Measurements from ENCODE around the gene PCNX2. TPM values are rescaled to one million over a fixed set of nuclear protein-coding genes. Genes with fewer than 3 reads are reported as not detected.

PCNX2 gene
- total RNA-seq, 1 experiment from 2014 or later, result 18.6 TPM

DNA sequence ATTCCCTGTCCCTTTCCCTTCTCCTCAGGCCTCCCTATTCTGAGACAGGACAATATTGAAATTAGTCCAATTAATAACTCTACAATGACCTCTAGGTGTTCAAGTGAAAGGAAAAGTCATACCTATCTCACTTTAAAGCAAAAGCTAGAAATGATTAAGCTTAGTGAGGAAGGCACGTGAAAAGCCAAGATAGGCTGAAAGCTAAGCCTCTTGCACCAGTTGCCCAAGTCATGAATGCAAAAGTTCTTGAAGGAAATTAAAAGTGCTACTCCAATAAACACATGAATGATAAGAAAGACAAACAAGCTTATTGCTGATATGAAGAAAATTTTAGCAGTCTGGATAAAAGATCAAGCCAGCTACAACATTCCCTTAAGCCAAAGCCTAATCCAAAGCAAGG, 28.2 kb upstream of the PCNX2 start:
- no peak overlapping the region for H2AFZ ChIP-seq
- CTCF ChIA-PET, result no interaction called here
- H3K9me2 ChIP-seq (ENCODE audit: insufficient read depth), result no peaks in the 10 kb centered on the region
- peaks cover 6% of the 10 kb centered on the region; the same call in 1 of the 2 replicates for H3F3A ChIP-seq (ENCODE audit: insufficient read depth, low read depth)
- H4K20me1 ChIP-seq (ENCODE audit: insufficient read depth), result no peaks in the 10 kb centered on the region
- POLR2A ChIA-PET (ENCODE audit: unreplicated experiment), result no interaction called here
- no peaks in the 10 kb centered on the region for H3K27me3 ChIP-seq (ENCODE audit: insufficient read depth, low read depth)
- TF ChIP-seq, protein P1, sequence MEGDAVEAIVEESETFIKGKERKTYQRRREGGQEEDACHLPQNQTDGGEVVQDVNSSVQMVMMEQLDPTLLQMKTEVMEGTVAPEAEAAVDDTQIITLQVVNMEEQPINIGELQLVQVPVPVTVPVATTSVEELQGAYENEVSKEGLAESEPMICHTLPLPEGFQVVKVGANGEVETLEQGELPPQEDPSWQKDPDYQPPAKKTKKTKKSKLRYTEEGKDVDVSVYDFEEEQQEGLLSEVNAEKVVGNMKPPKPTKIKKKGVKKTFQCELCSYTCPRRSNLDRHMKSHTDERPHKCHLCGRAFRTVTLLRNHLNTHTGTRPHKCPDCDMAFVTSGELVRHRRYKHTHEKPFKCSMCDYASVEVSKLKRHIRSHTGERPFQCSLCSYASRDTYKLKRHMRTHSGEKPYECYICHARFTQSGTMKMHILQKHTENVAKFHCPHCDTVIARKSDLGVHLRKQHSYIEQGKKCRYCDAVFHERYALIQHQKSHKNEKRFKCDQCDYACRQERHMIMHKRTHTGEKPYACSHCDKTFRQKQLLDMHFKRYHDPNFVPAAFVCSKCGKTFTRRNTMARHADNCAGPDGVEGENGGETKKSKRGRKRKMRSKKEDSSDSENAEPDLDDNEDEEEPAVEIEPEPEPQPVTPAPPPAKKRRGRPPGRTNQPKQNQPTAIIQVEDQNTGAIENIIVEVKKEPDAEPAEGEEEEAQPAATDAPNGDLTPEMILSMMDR (conservative IDR thresholded peaks at IDR 0.05), result no peak
- TF ChIP-seq EZH2 (IDR thresholded peaks at IDR 0.05; ENCODE audit: low read depth), result no peak
- BruUV-seq (replicated peaks), result no TSS peak
- peaks cover 2% of the 10 kb centered on the region; the same call in 1 of the 2 replicates for H3K79me2 ChIP-seq (ENCODE audit: low read depth)
- no peak overlapping the region for H3K4me3 ChIP-seq
- no peaks in the 10 kb centered on the region for H3K36me3 ChIP-seq (ENCODE audit: low read depth)
- no peaks in the 10 kb centered on the region for H3K9me3 ChIP-seq (ENCODE audit: insufficient read depth, low read depth)
- intact Hi-C loops (cut with micrococcal nuclease; ENCODE audit: unreplicated experiment), result no loop called here
- DNase-seq, result no peak
- no peak overlapping the region for H3K27ac ChIP-seq
- H3K4me2 ChIP-seq, result no peak overlapping the region
- no peaks in the 10 kb centered on the region for H3K4me1 ChIP-seq (replicated peaks; ENCODE audit: insufficient read depth)

DNA sequence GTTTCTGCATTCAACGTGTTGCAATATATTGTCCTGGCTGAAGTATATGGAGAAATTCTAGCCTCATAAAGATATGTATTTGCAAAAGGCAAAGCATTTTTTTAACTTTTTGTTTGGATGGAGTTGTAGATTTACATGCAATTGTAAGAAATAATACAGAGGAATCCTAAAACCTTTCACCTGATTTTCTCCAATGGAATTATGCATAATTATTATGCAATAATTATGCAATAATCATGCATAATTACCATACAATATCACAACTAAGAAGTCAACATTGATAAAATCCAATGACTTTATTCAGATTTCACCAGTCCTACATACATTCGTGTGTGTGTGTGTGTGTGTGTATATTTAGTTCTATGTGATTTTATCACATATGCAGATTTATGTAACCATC, 24.5 kb upstream of the PCNX2 start:
- H3K4me2 ChIP-seq, result no peak overlapping the region
- ChIA-PET POLR2A (ENCODE audit: unreplicated experiment) (no interaction called here), CTCF (no interaction called here)
- no peaks in the 10 kb centered on the region for H3K27me3 ChIP-seq (ENCODE audit: insufficient read depth, low read depth)
- H4K20me1 ChIP-seq (ENCODE audit: insufficient read depth), result no peaks in the 10 kb centered on the region
- no peak overlapping the region for H3K4me3 ChIP-seq
- H3F3A ChIP-seq (ENCODE audit: insufficient read depth, low read depth), result no peaks in the 10 kb centered on the region
- intact Hi-C loops (cut with micrococcal nuclease; ENCODE audit: unreplicated experiment), result no loop called here
- TF ChIP-seq, protein P1 (conservative IDR thresholded peaks at IDR 0.05), result no peak
- TF ChIP-seq EZH2 (IDR thresholded peaks at IDR 0.05; ENCODE audit: low read depth), result no peak
- H2AFZ ChIP-seq, result no peak overlapping the region
- no peak for DNase-seq
- no peaks in the 10 kb centered on the region for H3K9me3 ChIP-seq (ENCODE audit: insufficient read depth, low read depth)
- no peak overlapping the region for H3K27ac ChIP-seq
- no peaks in the 10 kb centered on the region for H3K9me2 ChIP-seq (ENCODE audit: insufficient read depth)
- H3K79me2 ChIP-seq (ENCODE audit: low read depth), result no peaks in the 10 kb centered on the region
- BruUV-seq (replicated peaks), result no TSS peak
- no peaks in the 10 kb centered on the region for H3K36me3 ChIP-seq (ENCODE audit: low read depth)
- H3K4me1 ChIP-seq (replicated peaks; ENCODE audit: insufficient read depth), result no peaks in the 10 kb centered on the region

DNA sequence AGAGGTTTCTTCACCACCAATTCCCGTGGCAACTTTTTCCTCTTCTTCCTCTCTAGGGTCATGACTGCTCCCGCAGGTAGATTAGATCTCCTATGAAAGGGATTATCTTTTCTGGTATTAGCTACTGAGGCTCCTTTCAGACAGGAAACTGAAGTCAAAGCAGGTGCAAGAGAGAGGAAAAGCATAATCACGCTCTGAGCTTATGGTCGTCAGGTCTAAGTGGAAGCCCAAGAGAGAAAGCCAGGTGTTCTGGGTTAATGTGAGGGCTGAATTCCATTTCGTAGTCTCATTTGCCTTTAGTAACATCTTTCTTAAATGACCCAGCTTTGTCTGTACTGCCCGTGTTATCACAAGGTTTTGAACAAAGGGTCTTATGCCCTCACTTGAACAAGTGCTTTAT, 23.7 kb upstream of the PCNX2 start:
- DNase-seq, result no peak
- Histone ChIP-seq H2AFZ (no peak overlapping the region), H3K27me3 (ENCODE audit: insufficient read depth, low read depth) (no peaks in the 10 kb centered on the region), H3K4me1 (replicated peaks; ENCODE audit: insufficient read depth) (no peaks in the 10 kb centered on the region), H3F3A (ENCODE audit: insufficient read depth, low read depth) (no peaks in the 10 kb centered on the region), H3K9me3 (ENCODE audit: insufficient read depth, low read depth) (no peaks in the 10 kb centered on the region), H4K20me1 (ENCODE audit: insufficient read depth) (no peaks in the 10 kb centered on the region), H3K4me2 (no peak overlapping the region), H3K79me2 (ENCODE audit: low read depth) (no peaks in the 10 kb centered on the region), H3K36me3 (ENCODE audit: low read depth) (no peaks in the 10 kb centered on the region), H3K4me3 (no peak overlapping the region), H3K27ac (no peak overlapping the region), H3K9me2 (ENCODE audit: insufficient read depth) (no peaks in the 10 kb centered on the region)
- TF ChIP-seq, protein P1 (conservative IDR thresholded peaks at IDR 0.05), result no peak
- TF ChIP-seq EZH2 (IDR thresholded peaks at IDR 0.05; ENCODE audit: low read depth), result no peak
- BruUV-seq (replicated peaks), result no TSS peak
- intact Hi-C loops (cut with micrococcal nuclease; ENCODE audit: unreplicated experiment), result no loop called here
- CTCF ChIA-PET, result no interaction called here
- POLR2A ChIA-PET (ENCODE audit: unreplicated experiment), result no interaction called here

Data from PC-9 (cell line).